ENCODE data around the gene PBX1.

The PBX1 gene

DNA sequence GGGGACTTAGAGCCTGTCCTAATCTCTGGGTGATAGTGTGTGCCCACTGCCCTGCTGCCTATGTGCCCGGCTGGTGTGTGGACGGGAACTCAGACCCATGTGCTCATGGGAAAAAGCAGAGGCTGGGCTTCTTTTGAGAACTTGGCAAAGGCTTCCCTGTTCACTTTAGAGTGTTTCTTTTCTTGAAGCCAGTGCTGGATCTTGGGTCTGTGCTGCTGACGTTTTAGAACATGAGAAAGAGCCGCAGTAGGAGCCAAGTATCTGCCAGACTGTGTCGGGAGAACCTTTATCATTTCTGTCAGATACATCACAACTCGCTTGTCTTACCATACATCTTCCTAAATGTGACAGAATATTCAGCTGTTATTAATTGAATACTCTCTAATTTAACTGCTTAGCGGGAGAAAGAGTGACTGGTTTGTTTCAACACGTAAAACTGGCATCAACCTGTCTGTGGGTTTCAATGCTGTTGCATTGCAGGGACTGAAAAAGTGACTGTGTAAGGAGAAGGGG, 195.2 kb downstream of the PBX1 start:
- no peak for DNase-seq (ENCODE audit: low read depth in 1 of 2, low spot score in 1 of 2)
- TF ChIP-seq JUND (IDR thresholded peaks at IDR 0.05; ENCODE audit: low read depth) = no peak
- in situ Hi-C loops (cut with HindIII; ENCODE audit: low pct_unique_long_range_greater_than_20kb, low sequenced_read_pairs) = no loop called here

GRCh38 chr1:164755690-164756089, 196.7 kb downstream of the PBX1 start:
- TF ChIP-seq JUND (IDR thresholded peaks at IDR 0.05; ENCODE audit: low read depth) = no peak
- in situ Hi-C loops (cut with HindIII; ENCODE audit: low pct_unique_long_range_greater_than_20kb, low sequenced_read_pairs) = no loop called here
- no peak for DNase-seq (ENCODE audit: low read depth in 1 of 2, low spot score in 1 of 2)

- in situ Hi-C loops (cut with HindIII; ENCODE audit: low pct_unique_long_range_greater_than_20kb, low sequenced_read_pairs) = no loop called here
- DNase-seq (ENCODE audit: low read depth in 1 of 2, low spot score in 1 of 2) = no peak
- TF ChIP-seq JUND (IDR thresholded peaks at IDR 0.05; ENCODE audit: low read depth) = no peak
These were observed 197.8 kb downstream of the PBX1 start for GRCh38 chr1:164756741-164757140.

DNA sequence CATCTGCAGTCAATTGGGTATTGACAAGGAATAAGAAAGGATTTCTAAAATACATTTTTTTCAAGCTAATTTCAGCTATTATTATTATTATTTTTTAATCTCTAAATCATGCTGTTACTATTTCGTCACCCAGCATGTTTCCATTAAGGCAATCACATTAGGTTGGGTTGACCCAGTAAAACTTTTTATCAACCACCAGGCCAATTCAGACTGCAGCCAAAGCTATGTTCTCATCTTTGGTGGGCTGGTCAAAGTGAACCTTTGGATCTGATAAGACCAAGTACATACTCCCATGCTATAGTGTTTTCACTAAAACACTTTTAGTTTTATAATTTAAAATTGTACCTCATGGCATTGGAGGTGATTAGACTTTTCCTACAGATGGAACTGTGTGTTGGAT, 198.6 kb downstream of the PBX1 start:
- no peak for DNase-seq (ENCODE audit: low read depth in 1 of 2, low spot score in 1 of 2)
- TF ChIP-seq JUND (IDR thresholded peaks at IDR 0.05; ENCODE audit: low read depth) = no peak
- in situ Hi-C loops (cut with HindIII; ENCODE audit: low pct_unique_long_range_greater_than_20kb, low sequenced_read_pairs) = no loop called here

DNA sequence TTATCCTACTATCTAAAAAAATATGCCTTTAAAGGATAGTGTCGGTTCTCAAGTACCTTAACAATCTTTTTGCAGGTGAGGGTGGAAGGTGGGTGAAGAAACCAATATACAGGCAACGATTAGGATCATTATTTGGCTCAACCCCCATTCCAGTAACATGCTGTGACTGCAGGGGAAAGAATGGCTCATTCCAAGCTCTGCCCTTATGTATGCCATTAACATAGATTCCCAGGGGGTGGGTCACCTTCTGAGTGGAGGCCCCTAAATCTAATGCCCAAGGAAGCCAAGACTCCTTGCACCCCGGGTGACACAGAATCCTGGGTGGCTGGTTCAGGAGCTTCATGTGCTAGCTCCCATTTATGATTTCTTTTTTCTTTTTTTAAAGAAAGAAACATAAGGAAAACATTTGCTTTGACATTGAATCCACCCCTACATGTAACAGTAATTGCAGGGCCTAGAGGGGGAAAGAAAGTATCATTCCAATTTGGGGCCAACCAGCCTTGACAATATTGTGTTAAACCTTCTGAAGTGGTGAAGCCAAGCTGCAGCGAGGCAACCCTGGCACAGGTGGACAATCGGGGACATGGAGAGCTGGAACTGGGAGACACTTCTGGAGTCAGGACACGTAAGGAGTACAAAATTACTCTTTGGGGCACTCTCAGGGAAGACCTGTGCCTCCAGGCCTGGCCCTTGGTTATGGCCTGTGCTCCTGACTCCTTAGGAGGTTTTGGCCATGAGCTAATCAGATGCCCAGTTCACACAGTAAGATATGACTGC, 200.3 kb downstream of the PBX1 start:
- in situ Hi-C loops (cut with HindIII; ENCODE audit: low pct_unique_long_range_greater_than_20kb, low sequenced_read_pairs) = no loop called here
- no peak for TF ChIP-seq JUND (IDR thresholded peaks at IDR 0.05; ENCODE audit: low read depth)
- no peak for DNase-seq (ENCODE audit: low read depth in 1 of 2, low spot score in 1 of 2)

DNA sequence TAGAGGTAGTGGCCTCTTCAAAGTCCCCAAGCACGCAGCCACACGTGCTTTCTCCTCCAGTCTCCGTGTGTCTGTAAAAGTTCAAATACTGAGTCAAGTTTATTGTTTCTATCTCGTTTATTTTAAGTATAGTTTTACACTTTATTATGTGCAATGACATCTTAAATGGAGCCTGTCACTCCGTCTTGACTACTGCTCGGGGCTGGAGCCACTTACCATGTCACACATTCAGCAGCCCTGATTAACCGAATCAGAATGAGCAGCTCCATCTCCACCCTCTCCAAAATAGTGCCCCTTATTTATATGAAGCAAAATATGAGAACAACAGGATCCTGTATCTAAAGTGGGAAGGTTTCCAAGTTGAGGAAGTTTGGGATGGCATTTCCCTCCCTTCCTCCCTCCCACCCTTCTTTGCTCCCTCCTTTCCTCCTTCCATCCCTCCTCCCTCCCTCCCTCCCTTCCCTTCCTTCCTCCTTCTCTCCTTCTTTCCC, 201.0 kb downstream of the PBX1 start:
- DNase-seq (ENCODE audit: low read depth in 1 of 2, low spot score in 1 of 2) = no peak
- TF ChIP-seq JUND (IDR thresholded peaks at IDR 0.05; ENCODE audit: low read depth) = no peak
- in situ Hi-C loops (cut with HindIII; ENCODE audit: low pct_unique_long_range_greater_than_20kb, low sequenced_read_pairs) = no loop called here

DNA sequence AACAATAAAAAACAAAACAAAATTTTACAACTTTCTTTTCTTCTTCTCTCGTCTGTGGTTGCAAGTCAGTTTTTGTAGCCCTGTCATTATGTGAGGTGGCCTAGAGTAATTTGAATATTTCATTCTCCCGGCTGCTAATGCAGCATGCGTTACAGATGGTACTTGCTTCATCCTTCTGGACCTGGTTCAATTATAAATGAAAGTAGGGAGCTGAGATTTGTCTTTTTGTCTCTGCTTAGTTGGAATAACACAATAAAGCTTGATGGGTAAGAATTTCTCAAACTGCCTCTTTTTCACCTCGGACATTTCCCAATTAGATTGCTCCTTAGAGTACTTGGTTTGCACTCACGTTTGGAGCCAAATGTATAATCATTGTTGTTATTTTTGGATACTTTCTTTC, 201.6 kb downstream of the PBX1 start:
- no peak for DNase-seq (ENCODE audit: low read depth in 1 of 2, low spot score in 1 of 2)
- in situ Hi-C loops (cut with HindIII; ENCODE audit: low pct_unique_long_range_greater_than_20kb, low sequenced_read_pairs) = no loop called here
- no peak for TF ChIP-seq JUND (IDR thresholded peaks at IDR 0.05; ENCODE audit: low read depth)

GRCh38 chr1:164761009-164761408, 202.0 kb downstream of the PBX1 start:
- TF ChIP-seq JUND (IDR thresholded peaks at IDR 0.05; ENCODE audit: low read depth) = no peak
- in situ Hi-C loops (cut with HindIII; ENCODE audit: low pct_unique_long_range_greater_than_20kb, low sequenced_read_pairs) = no loop called here
- DNase-seq (ENCODE audit: low read depth in 1 of 2, low spot score in 1 of 2) = no peak

DNA sequence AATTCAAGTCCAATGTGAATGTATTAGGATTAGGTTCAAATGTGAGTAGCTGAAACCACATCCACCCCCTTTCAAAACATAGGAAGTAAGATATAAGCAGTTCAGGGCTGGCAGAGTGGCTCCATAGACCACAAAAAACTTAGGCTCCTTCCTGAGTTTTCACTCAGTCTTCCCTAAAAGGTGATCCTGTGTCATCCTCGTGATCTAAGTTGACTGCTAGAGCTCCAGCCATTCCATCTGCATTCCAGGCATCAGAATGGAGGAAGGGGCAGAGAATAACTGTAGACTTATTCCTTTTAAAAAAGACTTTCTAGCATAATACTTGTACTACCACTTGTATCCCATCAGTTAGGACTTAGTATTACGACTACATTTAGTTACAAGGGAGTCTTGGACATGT, 204.1 kb downstream of the PBX1 start:
- in situ Hi-C loops (cut with HindIII; ENCODE audit: low pct_unique_long_range_greater_than_20kb, low sequenced_read_pairs) = no loop called here

DNA sequence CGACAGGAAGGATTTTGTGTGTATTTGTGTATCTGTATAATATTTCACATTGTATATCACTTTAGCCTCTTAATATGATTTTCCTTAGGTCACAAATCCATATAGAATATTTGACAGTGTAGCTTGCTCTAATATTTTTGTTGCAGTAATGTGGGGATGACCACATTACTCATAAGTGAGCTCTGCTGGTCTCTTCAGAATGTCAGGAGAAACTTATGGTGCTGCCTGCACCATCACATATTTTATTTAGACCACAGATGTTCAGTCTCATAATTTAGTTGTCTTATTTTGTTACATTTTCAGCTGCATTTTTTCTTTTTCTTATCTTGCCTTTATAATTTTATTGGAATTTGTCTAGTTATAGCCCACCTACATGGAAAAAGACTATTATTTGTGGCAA, 205.3 kb downstream of the PBX1 start:
- DNase-seq (ENCODE audit: low read depth in 1 of 2, low spot score in 1 of 2) = no peak
- in situ Hi-C loops (cut with HindIII; ENCODE audit: low pct_unique_long_range_greater_than_20kb, low sequenced_read_pairs) = no loop called here
- TF ChIP-seq JUND (IDR thresholded peaks at IDR 0.05; ENCODE audit: low read depth) = no peak

More for the DNA sequence above, 204.1 kb downstream of the PBX1 start:
- DNase-seq (ENCODE audit: low read depth in 1 of 2, low spot score in 1 of 2) = no peak
- TF ChIP-seq JUND (IDR thresholded peaks at IDR 0.05; ENCODE audit: low read depth) = no peak

DNA sequence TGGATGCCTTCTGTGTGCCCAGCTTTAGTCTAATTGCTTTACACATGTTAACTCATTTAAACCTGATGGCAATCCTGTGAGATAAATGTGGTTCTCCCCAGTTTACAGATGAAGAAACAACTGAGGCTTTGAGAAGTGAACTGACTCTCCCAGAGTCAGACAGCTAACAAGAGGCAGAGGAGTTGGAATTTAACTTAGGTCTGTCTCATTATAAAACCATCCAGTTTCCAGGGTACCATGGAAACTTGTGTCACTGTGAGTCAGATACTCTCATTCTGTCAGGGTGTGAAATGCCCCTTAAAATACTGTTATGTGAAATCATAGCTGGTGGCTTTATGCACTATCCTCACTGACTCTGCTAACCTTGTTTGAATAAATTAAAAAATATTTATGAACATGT, 206.6 kb downstream of the PBX1 start:
- in situ Hi-C loops (cut with HindIII; ENCODE audit: low pct_unique_long_range_greater_than_20kb, low sequenced_read_pairs) = no loop called here
- TF ChIP-seq JUND (IDR thresholded peaks at IDR 0.05; ENCODE audit: low read depth) = no peak
- DNase-seq (ENCODE audit: low read depth in 1 of 2, low spot score in 1 of 2) = no peak

- DNase-seq (ENCODE audit: low read depth in 1 of 2, low spot score in 1 of 2) = no peak
- TF ChIP-seq JUND (IDR thresholded peaks at IDR 0.05; ENCODE audit: low read depth) = no peak
- in situ Hi-C loops (cut with HindIII; ENCODE audit: low pct_unique_long_range_greater_than_20kb, low sequenced_read_pairs) = no loop called here
These were observed 207.2 kb downstream of the PBX1 start for GRCh38 chr1:164765992-164766720.

- DNase-seq (ENCODE audit: low read depth in 1 of 2, low spot score in 1 of 2) = no peak
- in situ Hi-C loops (cut with HindIII; ENCODE audit: low pct_unique_long_range_greater_than_20kb, low sequenced_read_pairs) = no loop called here
- no peak for TF ChIP-seq JUND (IDR thresholded peaks at IDR 0.05; ENCODE audit: low read depth)
These were observed 208.9 kb downstream of the PBX1 start for GRCh38 chr1:164767752-164768402.
